Testis (tissue), 2 donors: ENCODE data around the gene PTPRG.

Source experiments
- POLR2A ChIP-seq: fragments of 450-650 bp; IDR thresholded peaks from one replicate; pipeline ENCODE4 v1.6.1; 2017; ENCODE audit warnings: antibody characterized with exemption, mild to moderate bottlenecking, moderate library complexity
- TF ChIP-seq, protein P1 (sequence below), 3 experiments: fragments of 450-650 bp in 2 of 3; fragments of 200-600 bp in 1 of 3; sonication (generic) in 1 of 3; IDR thresholded peaks; one replicate each; pipeline ENCODE4 v1.5.1; 2016 to 2019; ENCODE audit warnings: antibody characterized with exemption in 3 of 3, mild to moderate bottlenecking in 2 of 3, moderate library complexity in 1 of 3

DNA sequence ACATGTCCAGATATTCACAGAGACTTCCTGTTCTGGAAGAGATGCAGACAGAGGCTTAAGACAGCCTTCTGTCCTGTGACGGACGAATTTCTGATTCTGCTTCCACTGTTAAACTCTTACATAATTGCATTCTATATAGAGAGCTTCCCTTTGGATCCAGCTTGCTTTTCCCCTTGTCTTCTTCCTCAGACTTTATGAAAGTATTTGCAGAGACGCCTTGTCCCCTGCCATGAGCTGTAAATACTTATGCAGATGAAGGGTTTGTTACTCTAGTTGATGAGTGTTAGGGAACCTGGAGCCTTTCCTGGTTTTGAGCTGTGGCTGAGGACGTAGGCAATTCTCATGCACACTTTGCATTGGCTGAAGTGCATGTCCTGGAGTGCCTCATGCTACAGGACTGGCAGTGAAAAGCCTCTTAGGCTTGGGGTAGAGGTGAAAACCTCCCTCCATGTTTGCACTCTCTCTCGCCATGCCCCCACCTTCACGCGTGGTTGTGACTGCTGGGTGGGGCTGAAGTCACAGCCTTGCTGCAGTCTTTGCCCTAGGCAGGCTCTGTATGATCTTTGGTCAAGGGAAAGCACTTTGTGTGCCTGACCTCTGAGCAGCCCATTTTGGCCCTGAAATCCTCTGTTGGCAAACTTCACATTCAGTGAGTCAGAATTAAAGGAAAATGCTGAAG is 286.6 kb downstream of the PTPRG start:
- TF ChIP-seq, protein P1, sequence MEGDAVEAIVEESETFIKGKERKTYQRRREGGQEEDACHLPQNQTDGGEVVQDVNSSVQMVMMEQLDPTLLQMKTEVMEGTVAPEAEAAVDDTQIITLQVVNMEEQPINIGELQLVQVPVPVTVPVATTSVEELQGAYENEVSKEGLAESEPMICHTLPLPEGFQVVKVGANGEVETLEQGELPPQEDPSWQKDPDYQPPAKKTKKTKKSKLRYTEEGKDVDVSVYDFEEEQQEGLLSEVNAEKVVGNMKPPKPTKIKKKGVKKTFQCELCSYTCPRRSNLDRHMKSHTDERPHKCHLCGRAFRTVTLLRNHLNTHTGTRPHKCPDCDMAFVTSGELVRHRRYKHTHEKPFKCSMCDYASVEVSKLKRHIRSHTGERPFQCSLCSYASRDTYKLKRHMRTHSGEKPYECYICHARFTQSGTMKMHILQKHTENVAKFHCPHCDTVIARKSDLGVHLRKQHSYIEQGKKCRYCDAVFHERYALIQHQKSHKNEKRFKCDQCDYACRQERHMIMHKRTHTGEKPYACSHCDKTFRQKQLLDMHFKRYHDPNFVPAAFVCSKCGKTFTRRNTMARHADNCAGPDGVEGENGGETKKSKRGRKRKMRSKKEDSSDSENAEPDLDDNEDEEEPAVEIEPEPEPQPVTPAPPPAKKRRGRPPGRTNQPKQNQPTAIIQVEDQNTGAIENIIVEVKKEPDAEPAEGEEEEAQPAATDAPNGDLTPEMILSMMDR (IDR thresholded peaks at IDR 0.05), result no peak
- no peak for TF ChIP-seq POLR2A
